Keratinocyte (primary cell): ENCODE results near the gene NPFFR1.

ENCODE experiments used
- EZH2 ChIP-seq: IDR thresholded peaks from one replicate; pipeline ENCODE4 v1.6.1; 2012; ENCODE audit warnings: inconsistent platforms, mild to moderate bottlenecking, low read length, moderate library complexity
- TF ChIP-seq, protein P1 (sequence below), 3 experiments: IDR thresholded peaks in 1 of 3; conservative IDR thresholded peaks in 1 of 3; optimal IDR thresholded peaks in 1 of 3; 2 replicates in 2 of 3; 3 replicates in 1 of 3; pipeline versions ENCODE3 to v1.5.1; 2011; ENCODE audit warnings: low read length in 3 of 3, mild to moderate bottlenecking in 3 of 3, moderate library complexity in 2 of 3, control low read depth in 1 of 3, inconsistent platforms in 1 of 3; ENCODE audit not compliant: insufficient read depth in 2 of 3; ENCODE audit errors: extremely low read depth in 1 of 3

DNA sequence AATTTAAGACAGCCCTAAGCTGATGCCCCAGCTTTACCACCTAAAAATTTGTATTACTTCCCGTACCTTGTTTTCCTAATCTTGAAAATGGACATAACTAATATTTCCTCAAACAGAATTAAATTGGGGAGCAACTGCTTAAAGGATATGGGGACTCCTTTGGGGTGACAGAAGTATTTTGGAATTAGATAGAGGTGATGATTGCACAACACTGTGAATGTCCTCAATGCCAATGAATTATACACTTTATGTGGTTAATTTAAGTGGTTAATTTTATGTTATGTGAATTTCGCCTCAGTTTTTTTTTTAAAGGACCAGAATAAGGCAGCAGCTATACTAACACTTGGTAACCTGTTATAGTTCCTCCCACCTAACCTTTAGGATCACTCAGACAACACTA, 19.9 kb upstream of the NPFFR1 start:
- TF ChIP-seq, protein P1, sequence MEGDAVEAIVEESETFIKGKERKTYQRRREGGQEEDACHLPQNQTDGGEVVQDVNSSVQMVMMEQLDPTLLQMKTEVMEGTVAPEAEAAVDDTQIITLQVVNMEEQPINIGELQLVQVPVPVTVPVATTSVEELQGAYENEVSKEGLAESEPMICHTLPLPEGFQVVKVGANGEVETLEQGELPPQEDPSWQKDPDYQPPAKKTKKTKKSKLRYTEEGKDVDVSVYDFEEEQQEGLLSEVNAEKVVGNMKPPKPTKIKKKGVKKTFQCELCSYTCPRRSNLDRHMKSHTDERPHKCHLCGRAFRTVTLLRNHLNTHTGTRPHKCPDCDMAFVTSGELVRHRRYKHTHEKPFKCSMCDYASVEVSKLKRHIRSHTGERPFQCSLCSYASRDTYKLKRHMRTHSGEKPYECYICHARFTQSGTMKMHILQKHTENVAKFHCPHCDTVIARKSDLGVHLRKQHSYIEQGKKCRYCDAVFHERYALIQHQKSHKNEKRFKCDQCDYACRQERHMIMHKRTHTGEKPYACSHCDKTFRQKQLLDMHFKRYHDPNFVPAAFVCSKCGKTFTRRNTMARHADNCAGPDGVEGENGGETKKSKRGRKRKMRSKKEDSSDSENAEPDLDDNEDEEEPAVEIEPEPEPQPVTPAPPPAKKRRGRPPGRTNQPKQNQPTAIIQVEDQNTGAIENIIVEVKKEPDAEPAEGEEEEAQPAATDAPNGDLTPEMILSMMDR (optimal IDR thresholded peaks at IDR 0.05 in 1 of 3, IDR thresholded peaks at IDR 0.05 in 1 of 3, conservative IDR thresholded peaks at IDR 0.05 in 1 of 3; ENCODE audit: extremely low read depth in 1 of 3, insufficient read depth in 2 of 3, low read length in 3 of 3): no peak
- TF ChIP-seq EZH2: no peak
